HepG2 (cell line): ENCODE measurements around the gene ZBTB46. TPM values are rescaled to one million over a fixed set of nuclear protein-coding genes. Genes with fewer than 3 reads are reported as not detected.

Experiments used
- GTF3A ChIP-seq: sonication (generic); formaldehyde crosslinking; conservative IDR thresholded peaks from 2 replicates; pipeline ENCODE4 v1.4.0; 2020; ENCODE audit warnings: mild to moderate bottlenecking, missing genetic modification reagents
- IKZF1 ChIP-seq: fragments of 450-650 bp; IDR thresholded peaks from 2 replicates; pipeline ENCODE4 v1.7.1; 2016
- MTA3 ChIP-seq: sonication (generic); formaldehyde crosslinking; IDR thresholded peaks from 2 replicates; pipeline ENCODE4 v1.4.0; 2020; ENCODE audit warnings: missing genetic modification reagents
- NFYC ChIP-seq: IDR thresholded peaks from 2 replicates; pipeline ENCODE4 v1.6.1; 2016; ENCODE audit warnings: missing genetic modification reagents, missing compliant biosample characterization
- NRL ChIP-seq: sonication (generic); formaldehyde crosslinking; IDR thresholded peaks from 2 replicates; pipeline ENCODE4 v1.5.0; 2020; ENCODE audit warnings: missing genetic modification reagents, mild to moderate bottlenecking, moderate library complexity, borderline replicate concordance
- RBM22 ChIP-seq: fragments of 200-400 bp; formaldehyde crosslinking; optimal IDR thresholded peaks from 2 replicates; pipeline ENCODE3; 2017; ENCODE audit warnings: mild to moderate bottlenecking, low read length, moderate library complexity
- RBM39 ChIP-seq: fragments of 200-400 bp; formaldehyde crosslinking; IDR thresholded peaks from one replicate; pipeline ENCODE4 v1.6.1; 2018; ENCODE audit warnings: antibody characterized with exemption, mild to moderate bottlenecking, low read depth, low read length; ENCODE audit not compliant: poor library complexity, severe bottlenecking
- RFX1 ChIP-seq: fragments of 450-650 bp; IDR thresholded peaks from 2 replicates; pipeline ENCODE4 v1.6.1; 2017
- RFX5 ChIP-seq: IDR thresholded peaks from 2 replicates; pipeline ENCODE4 v1.6.1; 2011; ENCODE audit warnings: low read depth, low read length, improper control_type of control experiment
- RFXANK ChIP-seq: IDR thresholded peaks from 2 replicates; pipeline ENCODE4 v1.6.1; 2016
- SALL1 ChIP-seq: sonication (generic); formaldehyde crosslinking; IDR thresholded peaks from 2 replicates; pipeline ENCODE4 v1.8.0; 2022; ENCODE audit warnings: mild to moderate bottlenecking, missing genetic modification reagents
- SMARCE1 ChIP-seq: fragments of 450-650 bp; IDR thresholded peaks from 2 replicates; pipeline ENCODE4 v1.6.1; 2017; ENCODE audit warnings: borderline replicate concordance
- ZFP82 ChIP-seq: sonication (generic); formaldehyde crosslinking; IDR thresholded peaks from 2 replicates; pipeline ENCODE4 v1.5.1; 2020; ENCODE audit warnings: mild to moderate bottlenecking, missing genetic modification reagents, borderline replicate concordance
- ZNF572 ChIP-seq: sonication (generic); formaldehyde crosslinking; IDR thresholded peaks from 2 replicates; pipeline ENCODE4 v1.5.1; 2020; ENCODE audit warnings: mild to moderate bottlenecking, missing genetic modification reagents
- ZNF672 ChIP-seq: sonication (generic); formaldehyde crosslinking; IDR thresholded peaks from 2 replicates; pipeline ENCODE4 v1.8.1; 2022; ENCODE audit warnings: missing genetic modification reagents
- polyA plus RNA-seq, 8 experiments: library from polyadenylated mRNA; depleted of rRNA in 3 of 8; stranded (reverse) in 7 of 8; unstranded in 1 of 8; fragments of >200 nt; fragmentation: Illumina TruSeq in 4 of 8; extraction: Trizol in 4 of 8; gene quantifications; 2 replicates each; pipeline versions ENCODE4 v1.2.1 to v1.2.3, GENCODE V29; 2011 to 2016; ENCODE audit warnings: low read depth in 4 of 8, missing spikeins in 1 of 8, mixed read lengths in 1 of 8; ENCODE audit not compliant: insufficient read depth in 1 of 8
- total RNA-seq, 5 experiments: library from RNA; depleted of rRNA; stranded (reverse); fragments of >200 nt; fragmentation: Illumina TruSeq; extraction: Trizol; gene quantifications; 2 replicates each; pipeline ENCODE4 v1.2.3, GENCODE V29; 2016; ENCODE audit warnings: low read depth in 1 of 5
- TF ChIP-seq, protein P1 (sequence below): sonication (generic); formaldehyde crosslinking; IDR thresholded peaks from 2 replicates; pipeline ENCODE4 v1.8.1; 2023; ENCODE audit warnings: mild to moderate bottlenecking, moderate library complexity, missing genetic modification reagents
- TF ChIP-seq, protein P2 (sequence below): IDR thresholded peaks from 2 replicates; pipeline ENCODE4 v1.6.1; 2018; ENCODE audit warnings: missing genetic modification reagents, mild to moderate bottlenecking, missing compliant biosample characterization
- TF ChIP-seq, protein P3 (sequence below): IDR thresholded peaks from 2 replicates; pipeline ENCODE4 v1.6.1; 2016
- TF ChIP-seq, protein P4 (sequence below): IDR thresholded peaks from 2 replicates; pipeline ENCODE4 v1.4.0; 2020; ENCODE audit warnings: mild to moderate bottlenecking, missing genetic modification reagents

Gene ZBTB46
- total and polyA plus RNA-seq, 2 of the 13 experiments (the other 11 are each of a cell fraction or from before 2014, with no cell fraction given), result 1.6 to 13.5 TPM

DNA sequence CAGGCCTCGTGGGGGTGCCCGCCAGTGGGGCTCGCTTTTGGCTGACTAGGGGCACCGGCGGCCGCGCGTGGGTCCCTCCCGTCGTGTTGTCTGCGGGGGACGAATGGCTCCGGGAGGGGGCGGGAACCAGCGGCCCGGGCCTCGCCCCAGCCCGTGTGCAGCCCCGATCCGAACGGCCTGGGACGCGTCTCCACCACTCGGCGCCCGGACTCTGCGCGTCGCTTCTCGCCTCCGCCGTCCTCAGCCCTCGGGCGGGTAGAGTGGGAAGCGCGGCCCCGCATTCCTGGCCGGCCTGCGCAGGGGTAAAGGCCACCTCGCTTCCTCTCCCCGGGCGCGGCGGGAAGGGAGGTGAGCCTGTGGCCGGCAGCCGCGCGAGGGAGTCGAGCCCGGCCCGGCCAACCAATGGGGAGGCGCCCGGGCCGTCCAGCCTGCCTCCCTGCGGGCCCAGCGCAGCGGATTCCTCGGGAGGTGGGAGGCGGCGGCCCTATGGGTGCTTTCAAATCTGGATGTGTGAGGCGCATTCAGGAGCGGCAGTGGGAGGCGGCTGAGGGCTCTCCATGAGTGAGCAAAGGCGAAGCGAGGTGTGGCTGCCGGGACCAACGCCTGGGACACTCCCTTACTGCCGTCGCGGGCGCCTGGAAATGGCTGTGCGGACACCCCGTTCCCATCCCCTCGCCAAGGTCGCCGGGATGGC is 1.1 kb upstream of the ZBTB46 start (continued):
- TF ChIP-seq, protein P1, sequence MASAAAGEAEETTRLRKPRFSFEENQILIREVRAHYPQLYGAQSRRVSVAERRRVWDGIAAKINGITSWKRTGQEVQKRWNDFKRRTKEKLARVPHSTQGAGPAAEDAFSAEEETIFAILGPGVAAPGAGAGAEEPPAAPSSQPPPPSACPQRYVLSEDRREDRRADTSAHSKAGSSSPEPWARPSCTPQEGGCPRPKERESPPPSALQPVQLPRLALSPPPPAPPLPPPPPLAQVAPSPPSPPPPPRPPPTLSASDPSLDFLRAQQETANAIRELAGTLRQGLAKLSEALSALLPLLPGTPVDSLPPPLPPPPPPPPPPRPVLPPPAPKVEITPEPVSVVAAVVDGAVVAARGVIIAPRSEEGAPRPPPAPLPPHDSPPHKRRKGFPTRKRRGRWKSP (CRISPR knock-in tag), result peak; percentile 96
- TF ChIP-seq IKZF1 (no peak), MTA3 (CRISPR knock-in tag) (no peak), RFXANK (CRISPR knock-in tag) (no peak), GTF3A (CRISPR knock-in tag) (no peak), SMARCE1 (no peak), RBM39 (peak; percentile 80), RBM22 (no peak), SALL1 (CRISPR knock-in tag) (peak; percentile 75), RFX5 (no peak), ZNF672 (CRISPR knock-in tag) (no peak), NFYC (peak; percentile 57), ZNF572 (CRISPR knock-in tag) (no peak), NRL (CRISPR knock-in tag) (peak; percentile 98), ZFP82 (CRISPR knock-in tag) (no peak), RFX1 (no peak)
- TF ChIP-seq, protein P2, sequence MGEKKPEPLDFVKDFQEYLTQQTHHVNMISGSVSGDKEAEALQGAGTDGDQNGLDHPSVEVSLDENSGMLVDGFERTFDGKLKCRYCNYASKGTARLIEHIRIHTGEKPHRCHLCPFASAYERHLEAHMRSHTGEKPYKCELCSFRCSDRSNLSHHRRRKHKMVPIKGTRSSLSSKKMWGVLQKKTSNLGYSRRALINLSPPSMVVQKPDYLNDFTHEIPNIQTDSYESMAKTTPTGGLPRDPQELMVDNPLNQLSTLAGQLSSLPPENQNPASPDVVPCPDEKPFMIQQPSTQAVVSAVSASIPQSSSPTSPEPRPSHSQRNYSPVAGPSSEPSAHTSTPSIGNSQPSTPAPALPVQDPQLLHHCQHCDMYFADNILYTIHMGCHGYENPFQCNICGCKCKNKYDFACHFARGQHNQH (CRISPR knock-in tag), result 0 out of 2 replicates have a peak, but pooled peaks have one; percentile 47
- TF ChIP-seq, protein P3, sequence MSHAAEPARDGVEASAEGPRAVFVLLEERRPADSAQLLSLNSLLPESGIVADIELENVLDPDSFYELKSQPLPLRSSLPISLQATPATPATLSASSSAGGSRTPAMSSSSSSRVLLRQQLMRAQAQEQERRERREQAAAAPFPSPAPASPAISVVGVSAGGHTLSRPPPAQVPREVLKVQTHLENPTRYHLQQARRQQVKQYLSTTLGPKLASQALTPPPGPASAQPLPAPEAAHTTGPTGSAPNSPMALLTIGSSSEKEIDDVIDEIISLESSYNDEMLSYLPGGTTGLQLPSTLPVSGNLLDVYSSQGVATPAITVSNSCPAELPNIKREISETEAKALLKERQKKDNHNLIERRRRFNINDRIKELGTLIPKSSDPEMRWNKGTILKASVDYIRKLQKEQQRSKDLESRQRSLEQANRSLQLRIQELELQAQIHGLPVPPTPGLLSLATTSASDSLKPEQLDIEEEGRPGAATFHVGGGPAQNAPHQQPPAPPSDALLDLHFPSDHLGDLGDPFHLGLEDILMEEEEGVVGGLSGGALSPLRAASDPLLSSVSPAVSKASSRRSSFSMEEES (CRISPR knock-in tag), result no peak
- TF ChIP-seq, protein P4, sequence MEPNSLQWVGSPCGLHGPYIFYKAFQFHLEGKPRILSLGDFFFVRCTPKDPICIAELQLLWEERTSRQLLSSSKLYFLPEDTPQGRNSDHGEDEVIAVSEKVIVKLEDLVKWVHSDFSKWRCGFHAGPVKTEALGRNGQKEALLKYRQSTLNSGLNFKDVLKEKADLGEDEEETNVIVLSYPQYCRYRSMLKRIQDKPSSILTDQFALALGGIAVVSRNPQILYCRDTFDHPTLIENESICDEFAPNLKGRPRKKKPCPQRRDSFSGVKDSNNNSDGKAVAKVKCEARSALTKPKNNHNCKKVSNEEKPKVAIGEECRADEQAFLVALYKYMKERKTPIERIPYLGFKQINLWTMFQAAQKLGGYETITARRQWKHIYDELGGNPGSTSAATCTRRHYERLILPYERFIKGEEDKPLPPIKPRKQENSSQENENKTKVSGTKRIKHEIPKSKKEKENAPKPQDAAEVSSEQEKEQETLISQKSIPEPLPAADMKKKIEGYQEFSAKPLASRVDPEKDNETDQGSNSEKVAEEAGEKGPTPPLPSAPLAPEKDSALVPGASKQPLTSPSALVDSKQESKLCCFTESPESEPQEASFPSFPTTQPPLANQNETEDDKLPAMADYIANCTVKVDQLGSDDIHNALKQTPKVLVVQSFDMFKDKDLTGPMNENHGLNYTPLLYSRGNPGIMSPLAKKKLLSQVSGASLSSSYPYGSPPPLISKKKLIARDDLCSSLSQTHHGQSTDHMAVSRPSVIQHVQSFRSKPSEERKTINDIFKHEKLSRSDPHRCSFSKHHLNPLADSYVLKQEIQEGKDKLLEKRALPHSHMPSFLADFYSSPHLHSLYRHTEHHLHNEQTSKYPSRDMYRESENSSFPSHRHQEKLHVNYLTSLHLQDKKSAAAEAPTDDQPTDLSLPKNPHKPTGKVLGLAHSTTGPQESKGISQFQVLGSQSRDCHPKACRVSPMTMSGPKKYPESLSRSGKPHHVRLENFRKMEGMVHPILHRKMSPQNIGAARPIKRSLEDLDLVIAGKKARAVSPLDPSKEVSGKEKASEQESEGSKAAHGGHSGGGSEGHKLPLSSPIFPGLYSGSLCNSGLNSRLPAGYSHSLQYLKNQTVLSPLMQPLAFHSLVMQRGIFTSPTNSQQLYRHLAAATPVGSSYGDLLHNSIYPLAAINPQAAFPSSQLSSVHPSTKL (CRISPR knock-in tag), result 0 out of 2 replicates have a peak, but pooled peaks have one; percentile 28
